ENCODE data around the gene STRA6.

DNA sequence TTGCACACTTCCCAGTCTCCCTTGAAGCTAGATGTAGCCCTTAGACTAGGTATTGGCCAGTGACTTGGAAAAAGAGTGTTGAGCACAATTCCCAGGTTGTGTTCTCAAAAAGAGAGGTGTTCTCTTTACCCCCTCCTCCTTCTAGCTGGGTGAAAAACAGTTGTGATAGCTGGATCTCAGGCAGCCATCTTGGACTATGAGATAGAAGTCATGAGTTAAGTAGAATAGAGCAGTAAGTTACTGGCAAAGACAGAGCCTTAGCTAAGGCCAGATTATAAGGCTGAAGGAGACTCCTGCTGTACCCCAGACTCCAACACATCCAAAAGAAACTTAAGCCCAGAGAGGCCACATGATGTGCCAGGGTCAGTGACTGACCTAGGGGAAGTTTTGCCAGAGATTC is 8.1 kb upstream of the STRA6 start:
- TF ChIP-seq, protein P1, sequence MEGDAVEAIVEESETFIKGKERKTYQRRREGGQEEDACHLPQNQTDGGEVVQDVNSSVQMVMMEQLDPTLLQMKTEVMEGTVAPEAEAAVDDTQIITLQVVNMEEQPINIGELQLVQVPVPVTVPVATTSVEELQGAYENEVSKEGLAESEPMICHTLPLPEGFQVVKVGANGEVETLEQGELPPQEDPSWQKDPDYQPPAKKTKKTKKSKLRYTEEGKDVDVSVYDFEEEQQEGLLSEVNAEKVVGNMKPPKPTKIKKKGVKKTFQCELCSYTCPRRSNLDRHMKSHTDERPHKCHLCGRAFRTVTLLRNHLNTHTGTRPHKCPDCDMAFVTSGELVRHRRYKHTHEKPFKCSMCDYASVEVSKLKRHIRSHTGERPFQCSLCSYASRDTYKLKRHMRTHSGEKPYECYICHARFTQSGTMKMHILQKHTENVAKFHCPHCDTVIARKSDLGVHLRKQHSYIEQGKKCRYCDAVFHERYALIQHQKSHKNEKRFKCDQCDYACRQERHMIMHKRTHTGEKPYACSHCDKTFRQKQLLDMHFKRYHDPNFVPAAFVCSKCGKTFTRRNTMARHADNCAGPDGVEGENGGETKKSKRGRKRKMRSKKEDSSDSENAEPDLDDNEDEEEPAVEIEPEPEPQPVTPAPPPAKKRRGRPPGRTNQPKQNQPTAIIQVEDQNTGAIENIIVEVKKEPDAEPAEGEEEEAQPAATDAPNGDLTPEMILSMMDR (conservative IDR thresholded peaks at IDR 0.05; ENCODE audit: low read length), result no peak
- TF ChIP-seq EZH2phosphoT487 (IDR thresholded peaks at IDR 0.05; ENCODE audit: borderline replicate concordance), result no peak
